Measurements from ENCODE around the gene B3GNT2.
"Not testable (repeated sequence)": the region's sequence is repeated elsewhere in the genome, so short reads cannot be mapped to it uniquely, and the experiment has no call there.

Gene B3GNT2

DNA sequence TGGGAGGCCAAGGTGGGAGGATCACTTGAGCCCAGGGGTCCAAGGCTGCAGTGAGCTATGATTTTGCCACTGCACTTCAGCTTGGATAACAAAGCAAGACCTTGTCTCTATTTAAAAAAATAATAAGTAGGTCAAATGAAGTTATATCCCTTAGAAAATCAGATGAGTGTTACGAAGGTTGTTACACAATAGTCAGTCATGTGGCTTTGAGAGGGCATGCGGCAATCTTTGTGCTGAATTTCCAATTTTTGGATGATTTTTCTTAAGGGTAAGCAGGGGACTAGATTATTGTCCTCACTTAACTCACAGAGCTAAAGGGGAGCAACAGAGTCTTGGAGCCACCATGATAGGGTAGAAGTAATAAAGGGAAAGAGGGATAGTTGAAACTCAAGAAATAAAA is 71.8 kb downstream of the B3GNT2 start:
- Mint-ChIP-seq H3K27ac (no peak overlapping the region), H3K36me3 (no peaks in the 10 kb centered on the region), H3K4me3 (no peak overlapping the region), H3K9me3 (peaks cover 2% of the 10 kb centered on the region), H3K4me1 (no peaks in the 10 kb centered on the region)
- ATAC-seq (no peak), DNase-seq (ENCODE audit: low spot score in 2 of 2) (no peak)

DNA sequence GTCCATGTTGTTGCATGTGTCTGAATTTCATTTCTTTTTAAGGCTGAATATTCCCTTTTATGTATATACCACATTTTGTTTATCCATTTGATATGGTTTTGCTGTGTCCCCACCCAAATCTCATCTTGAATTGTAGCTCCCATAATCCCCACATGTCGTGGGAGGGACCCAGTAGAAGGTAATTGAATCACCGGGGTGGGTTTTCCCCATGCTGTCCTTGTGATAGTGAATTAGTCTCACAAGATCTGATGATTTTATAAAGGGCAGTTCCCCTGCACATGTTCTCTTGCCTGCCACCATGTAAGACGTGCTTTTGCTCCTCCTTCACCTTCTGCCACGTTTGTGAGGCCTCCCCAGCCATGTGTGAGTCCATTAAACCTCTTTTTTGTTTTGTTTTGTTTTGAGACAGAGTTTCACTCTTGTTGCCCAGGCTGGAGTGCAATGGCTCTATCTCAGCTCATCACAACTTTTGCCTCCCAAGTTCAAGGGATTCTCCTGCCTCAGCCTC is 72.8 kb downstream of the B3GNT2 start:
- H3K27ac Mint-ChIP-seq; DNase-seq (ENCODE audit: low spot score in 2 of 2); H3K4me1 Mint-ChIP-seq; H3K4me3 Mint-ChIP-seq; H3K9me3 Mint-ChIP-seq; H3K36me3 Mint-ChIP-seq; ATAC-seq: not testable (repeated sequence)

DNA sequence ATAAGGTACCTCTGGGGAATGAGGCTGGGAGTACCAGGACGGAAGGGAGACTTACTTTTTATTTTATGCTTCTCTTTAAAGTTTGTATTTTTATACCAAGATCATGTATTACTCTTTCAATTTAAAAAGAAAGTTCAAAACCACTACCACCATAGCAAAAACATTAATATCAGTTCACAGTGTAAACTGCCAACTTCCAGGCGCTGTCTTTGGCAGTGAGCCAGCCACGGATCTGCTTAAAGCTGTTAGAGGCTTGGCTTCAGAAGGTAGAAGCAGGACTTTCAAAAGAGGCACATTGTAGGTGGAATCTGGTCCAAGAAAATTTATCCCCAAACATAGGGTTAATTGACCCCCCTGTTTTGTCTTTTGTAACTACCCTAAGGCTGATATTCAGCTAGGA is 74.8 kb downstream of the B3GNT2 start:
- no peak overlapping the region for H3K4me3 Mint-ChIP-seq
- peaks cover 2% of the 10 kb centered on the region for H3K9me3 Mint-ChIP-seq
- DNase-seq (ENCODE audit: low spot score in 2 of 2), result no peak
- no peak overlapping the region for H3K27ac Mint-ChIP-seq
- H3K36me3 Mint-ChIP-seq, result no peaks in the 10 kb centered on the region
- no peak for ATAC-seq
- no peaks in the 10 kb centered on the region for H3K4me1 Mint-ChIP-seq

Measured in stimulated activated effector memory CD8-positive, alpha-beta T cell treated with anti-CD3 and anti-CD28 coated beads, Interleukin-12 subunit alpha, Interleukin-12 subunit beta, amount 100 ng/mL, for 72 hours (primary cell).